Ishikawa (cell line): Measurements from ENCODE around the gene KDM3A.

Source experiments
- CEBPB ChIP-seq: IDR thresholded peaks from 2 replicates; pipeline ENCODE4 v1.6.1; 2012
- CREB1 ChIP-seq: IDR thresholded peaks from 2 replicates; pipeline ENCODE4 v1.6.1; 2012; ENCODE audit warnings: low read depth
- EP300 ChIP-seq: IDR thresholded peaks from 2 replicates; pipeline ENCODE4 v1.6.1; 2012; ENCODE audit warnings: borderline replicate concordance
- FOXM1 ChIP-seq: IDR thresholded peaks from 2 replicates; pipeline ENCODE4 v1.6.1; 2012; ENCODE audit warnings: low read depth, borderline replicate concordance
- MAX ChIP-seq: IDR thresholded peaks from 2 replicates; pipeline ENCODE4 v1.6.1; 2012
- RAD21 ChIP-seq: IDR thresholded peaks from 2 replicates; pipeline ENCODE4 v1.6.1; 2012; ENCODE audit warnings: low read depth
- REST ChIP-seq: IDR thresholded peaks from 2 replicates; pipeline ENCODE4 v1.6.1; 2012; ENCODE audit warnings: low read depth, mild to moderate bottlenecking
- TAF1 ChIP-seq: IDR thresholded peaks from 2 replicates; pipeline ENCODE4 v1.6.1; 2012; ENCODE audit warnings: low read depth, mild to moderate bottlenecking
- TCF12 ChIP-seq: IDR thresholded peaks from 2 replicates; pipeline ENCODE4 v1.6.1; 2012; ENCODE audit warnings: low read depth
- ZBTB7A ChIP-seq: IDR thresholded peaks from 2 replicates; pipeline ENCODE4 v1.6.1; 2012; ENCODE audit warnings: low read depth

GRCh38 chr2:86417961-86418360 is 23.2 kb upstream of the KDM3A start:
- TF ChIP-seq TCF12: no peak
- no peak for TF ChIP-seq RAD21
- TF ChIP-seq CEBPB: no peak
- TF ChIP-seq FOXM1: no peak
- TF ChIP-seq CREB1: no peak
- TF ChIP-seq TAF1: no peak
- TF ChIP-seq EP300: no peak
- TF ChIP-seq REST: no peak
- TF ChIP-seq ZBTB7A: no peak
- no peak for TF ChIP-seq MAX
